Measurements from ENCODE around the gene LMNB1. TPM values are rescaled to one million over a fixed set of nuclear protein-coding genes. Genes with fewer than 3 reads are reported as not detected.
A peak's percentile ranks its signal among the peaks of the same experiment; 100 is the strongest.

LMNB1 gene
- total RNA-seq, 2 donors from 2014 or later: 185 to 205 TPM

GRCh38 chr5:126878634-126879033 is 101.7 kb downstream of the LMNB1 start:
- Histone ChIP-seq H3K27me3 (ENCODE audit: control insufficient read depth, insufficient read depth, low read length, poor library complexity, severe bottlenecking) (no peaks in the 10 kb centered on the region), H3K4me1 (ENCODE audit: control insufficient read depth, insufficient read depth, low read length) (peaks cover 10% of the 10 kb centered on the region), H3K9ac (ENCODE audit: extremely low read depth, low read length, poor library complexity, severe bottlenecking) (no peak overlapping the region), H3K4me3 (ENCODE audit: low read length) (no peak overlapping the region), H3K9me3 (ENCODE audit: control insufficient read depth, low read length) (no peaks in the 10 kb centered on the region), H3K27ac (ENCODE audit: low read depth, low read length) (no peak overlapping the region), H3K36me3 (ENCODE audit: control insufficient read depth, insufficient read depth, low read length) (peaks cover 29% of the 10 kb centered on the region)
- WGBS, 2 experiments (ENCODE audit: insufficient coverage in 1 of 2, insufficient read length in 1 of 2): 95 to 96% methylated on average over 3 to 4 of the region's 4 CpGs
- Mint-ChIP-seq H3K27ac (no peak overlapping the region), H3K4me3 (no peak overlapping the region), H3K4me1 (peaks cover 18% of the 10 kb centered on the region), H3K27me3 (ENCODE audit: insufficient read depth) (no peaks in the 10 kb centered on the region), H3K9me3 (no peaks in the 10 kb centered on the region), H3K36me3 (ENCODE audit: low read depth) (peaks cover 7% of the 10 kb centered on the region)
- TF ChIP-seq, protein P1, sequence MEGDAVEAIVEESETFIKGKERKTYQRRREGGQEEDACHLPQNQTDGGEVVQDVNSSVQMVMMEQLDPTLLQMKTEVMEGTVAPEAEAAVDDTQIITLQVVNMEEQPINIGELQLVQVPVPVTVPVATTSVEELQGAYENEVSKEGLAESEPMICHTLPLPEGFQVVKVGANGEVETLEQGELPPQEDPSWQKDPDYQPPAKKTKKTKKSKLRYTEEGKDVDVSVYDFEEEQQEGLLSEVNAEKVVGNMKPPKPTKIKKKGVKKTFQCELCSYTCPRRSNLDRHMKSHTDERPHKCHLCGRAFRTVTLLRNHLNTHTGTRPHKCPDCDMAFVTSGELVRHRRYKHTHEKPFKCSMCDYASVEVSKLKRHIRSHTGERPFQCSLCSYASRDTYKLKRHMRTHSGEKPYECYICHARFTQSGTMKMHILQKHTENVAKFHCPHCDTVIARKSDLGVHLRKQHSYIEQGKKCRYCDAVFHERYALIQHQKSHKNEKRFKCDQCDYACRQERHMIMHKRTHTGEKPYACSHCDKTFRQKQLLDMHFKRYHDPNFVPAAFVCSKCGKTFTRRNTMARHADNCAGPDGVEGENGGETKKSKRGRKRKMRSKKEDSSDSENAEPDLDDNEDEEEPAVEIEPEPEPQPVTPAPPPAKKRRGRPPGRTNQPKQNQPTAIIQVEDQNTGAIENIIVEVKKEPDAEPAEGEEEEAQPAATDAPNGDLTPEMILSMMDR (conservative IDR thresholded peaks at IDR 0.05): no peak
- DNase-seq: no peak

DNA sequence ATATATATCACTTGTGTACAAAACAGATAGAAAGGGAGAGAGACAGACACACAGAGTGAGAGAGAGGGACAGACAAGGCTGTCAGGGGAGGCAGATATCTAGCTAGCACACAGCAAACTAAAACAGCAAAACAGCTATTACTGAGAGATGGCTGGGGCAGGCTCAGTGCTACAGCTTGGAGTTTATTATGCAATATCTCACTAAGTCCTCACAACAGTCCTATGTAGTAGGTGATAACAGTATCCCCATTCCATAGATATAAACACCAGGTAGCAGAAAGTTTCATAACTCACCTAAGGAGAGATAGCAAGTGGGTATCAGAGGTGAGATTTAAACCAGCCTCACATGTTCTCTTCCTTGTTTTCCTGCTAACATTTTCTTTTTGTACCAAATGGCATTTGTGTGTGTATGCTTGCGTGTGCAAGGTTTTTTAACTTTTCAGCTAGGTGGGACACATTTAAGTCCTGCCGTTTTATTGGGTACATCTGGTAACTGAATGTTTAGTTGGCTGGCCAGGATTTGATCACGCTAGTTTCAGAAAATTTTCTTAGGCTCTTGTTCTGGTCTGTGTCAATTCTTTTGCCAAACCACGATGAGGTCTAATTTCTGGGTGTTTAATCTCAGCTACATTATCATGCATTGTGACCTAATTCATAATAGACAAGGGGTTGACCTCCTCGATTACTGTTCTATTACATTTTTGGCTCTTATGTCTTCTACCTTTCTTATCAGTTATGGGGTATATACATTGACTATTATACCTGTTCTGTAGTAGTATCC is 105.1 kb downstream of the LMNB1 start:
- no peak overlapping the region for H3K27ac Mint-ChIP-seq
- no peaks in the 10 kb centered on the region for H3K9me3 ChIP-seq (ENCODE audit: control insufficient read depth, low read length)
- no peaks in the 10 kb centered on the region for H3K27me3 Mint-ChIP-seq (ENCODE audit: insufficient read depth)
- H3K9me3 Mint-ChIP-seq: no peaks in the 10 kb centered on the region
- H3K4me3 ChIP-seq (ENCODE audit: low read length): no peak overlapping the region
- H3K27me3 ChIP-seq (ENCODE audit: control insufficient read depth, insufficient read depth, low read length, poor library complexity, severe bottlenecking): no peaks in the 10 kb centered on the region
- peaks cover 34% of the 10 kb centered on the region for H3K4me1 Mint-ChIP-seq
- peaks cover 8% of the 10 kb centered on the region for H3K36me3 ChIP-seq (ENCODE audit: control insufficient read depth, insufficient read depth, low read length)
- H3K4me3 Mint-ChIP-seq: no peak overlapping the region
- no peak for DNase-seq
- H3K9ac ChIP-seq (ENCODE audit: extremely low read depth, low read length, poor library complexity, severe bottlenecking): no peak overlapping the region
- TF ChIP-seq, protein P1 (conservative IDR thresholded peaks at IDR 0.05): no peak
- no peak overlapping the region for H3K27ac ChIP-seq (ENCODE audit: low read depth, low read length)
- H3K4me1 ChIP-seq (ENCODE audit: control insufficient read depth, insufficient read depth, low read length): peaks cover 10% of the 10 kb centered on the region
- no peaks in the 10 kb centered on the region for H3K36me3 Mint-ChIP-seq (ENCODE audit: low read depth)
- 96 to 99% methylated on average over 3 to 5 of the region's 5 CpGs for WGBS, 2 experiments (ENCODE audit: insufficient coverage in 1 of 2, insufficient read length in 1 of 2)

- no peaks in the 10 kb centered on the region for H3K36me3 Mint-ChIP-seq (ENCODE audit: low read depth)
- no peaks in the 10 kb centered on the region for H3K27me3 ChIP-seq (ENCODE audit: control insufficient read depth, insufficient read depth, low read length, poor library complexity, severe bottlenecking)
- peaks cover 10% of the 10 kb centered on the region for H3K4me1 ChIP-seq (ENCODE audit: control insufficient read depth, insufficient read depth, low read length)
- no peak overlapping the region for H3K27ac Mint-ChIP-seq
- H3K9me3 Mint-ChIP-seq: no peaks in the 10 kb centered on the region
- H3K4me3 Mint-ChIP-seq: peak overlapping the region; percentile 2
- DNase-seq: no peak
- 82% methylated on average over 1 of the region's 2 CpGs; no CpG with 5 or more reads in 1 of the 2 experiments for WGBS, 2 experiments (ENCODE audit: insufficient coverage in 1 of 2, insufficient read length in 1 of 2)
- H3K4me3 ChIP-seq (ENCODE audit: low read length): peak overlapping the region; percentile 16
- H3K9ac ChIP-seq (ENCODE audit: extremely low read depth, low read length, poor library complexity, severe bottlenecking): no peak overlapping the region
- no peak overlapping the region for H3K27ac ChIP-seq (ENCODE audit: low read depth, low read length)
- no peaks in the 10 kb centered on the region for H3K27me3 Mint-ChIP-seq (ENCODE audit: insufficient read depth)
- H3K36me3 ChIP-seq (ENCODE audit: control insufficient read depth, insufficient read depth, low read length): no peaks in the 10 kb centered on the region
- TF ChIP-seq, protein P1 (conservative IDR thresholded peaks at IDR 0.05): no peak
- H3K9me3 ChIP-seq (ENCODE audit: control insufficient read depth, low read length): no peaks in the 10 kb centered on the region
- H3K4me1 Mint-ChIP-seq: peaks cover 38% of the 10 kb centered on the region
Observed at GRCh38 chr5:126883564-126884245, 106.8 kb downstream of the LMNB1 start.
